Stimulated activated CD8-positive, alpha-beta memory T cell treated with anti-CD3 and anti-CD28 coated beads, Interleukin-4, amount 100 ng/mL, for 1 hour (primary cell): ENCODE data around the gene CHN2.

Experiments used
- DNase-seq, 2 donors: peaks; one replicate each; pipeline ENCODE4 v3.0.0-alpha.2; 2020; ENCODE audit warnings: low read depth in 2 of 2, low spot score in 1 of 2

Gene CHN2

DNA sequence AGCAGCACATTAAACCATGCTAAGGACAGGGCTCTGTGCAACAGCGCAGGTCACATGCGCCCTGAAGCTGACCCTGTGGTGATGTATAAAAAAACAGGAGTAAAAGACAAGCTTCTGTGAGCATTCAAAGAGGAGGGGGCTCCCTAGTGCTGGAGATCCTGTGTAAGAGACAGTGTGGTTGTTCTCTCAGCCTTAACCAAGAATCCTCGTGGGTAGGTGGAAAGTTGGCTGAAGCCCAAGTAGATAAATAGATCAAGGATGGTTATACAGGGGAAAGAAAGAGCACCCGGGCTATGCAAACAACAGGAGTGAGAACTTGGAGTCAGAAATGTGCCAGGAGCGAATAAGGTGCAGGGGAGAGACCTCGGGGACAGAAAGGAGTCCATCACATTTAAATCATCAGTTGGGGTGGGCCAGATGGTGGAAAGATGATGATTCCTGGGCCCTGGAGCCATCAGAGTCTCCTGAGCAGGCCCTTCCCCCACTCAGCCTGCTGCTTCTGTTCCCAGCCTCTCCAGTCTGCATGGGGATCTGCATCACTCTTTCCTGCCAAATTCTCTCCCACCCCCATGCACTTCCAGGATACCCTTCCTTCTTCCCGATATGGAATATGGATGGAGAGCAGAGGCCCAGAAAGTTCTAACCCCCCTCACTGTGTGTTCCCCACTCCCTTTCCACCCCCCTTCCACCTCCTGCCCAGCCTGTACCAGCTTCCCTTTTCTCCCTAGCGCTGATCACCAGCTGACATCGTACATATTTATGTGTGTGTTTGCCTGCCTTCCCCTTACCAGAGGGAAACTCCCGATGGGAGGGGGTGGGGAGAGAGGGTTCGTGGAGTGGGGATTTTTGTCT lies 291.0 kb downstream of the CHN2 start:
- DNase-seq, result no peak

DNA sequence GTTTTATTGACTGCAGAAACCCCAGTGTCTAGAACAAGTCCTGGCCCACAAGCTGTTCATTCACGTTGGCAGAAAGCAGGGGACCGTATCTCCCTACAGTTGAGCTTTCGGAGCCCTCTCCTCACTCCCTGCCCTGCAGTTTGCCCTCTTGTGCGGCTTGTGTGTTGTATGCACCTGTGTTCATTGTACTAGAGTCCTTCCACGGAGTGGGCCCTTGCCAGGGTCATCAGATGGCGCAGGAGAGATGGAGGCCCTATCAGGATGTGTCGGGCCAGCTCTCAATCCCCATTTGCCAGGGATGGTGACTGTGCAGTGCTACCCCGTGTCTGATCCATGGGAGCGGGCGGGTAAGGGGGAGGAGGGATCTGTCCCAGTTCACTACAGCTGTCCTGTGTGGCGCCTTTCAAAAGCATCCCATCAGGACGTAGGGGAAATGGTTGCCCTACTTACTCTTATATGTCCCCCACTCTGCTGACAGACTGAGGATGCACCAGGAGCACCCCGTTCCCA lies 291.7 kb downstream of the CHN2 start:
- DNase-seq, result no peak

DNA sequence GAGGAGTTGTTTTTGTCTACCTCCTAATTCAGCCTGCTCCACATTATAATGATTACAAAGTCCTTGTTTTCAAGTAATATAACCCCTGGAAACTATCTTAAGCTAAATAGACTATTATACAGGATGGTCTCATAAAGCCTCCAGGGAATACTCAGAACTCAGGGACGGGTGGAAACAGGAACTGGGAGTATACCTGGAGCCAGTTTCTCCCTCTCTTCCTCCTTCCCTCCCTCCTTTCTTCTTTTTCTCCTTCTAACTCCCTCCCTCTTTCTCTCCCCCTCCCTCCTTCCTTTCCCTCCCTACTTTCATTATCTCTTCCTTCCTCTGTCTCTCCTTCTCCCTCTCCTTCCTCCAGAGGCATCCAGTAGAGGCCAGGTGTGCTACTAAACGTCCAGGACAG lies 292.8 kb downstream of the CHN2 start:
- no peak for DNase-seq

DNA sequence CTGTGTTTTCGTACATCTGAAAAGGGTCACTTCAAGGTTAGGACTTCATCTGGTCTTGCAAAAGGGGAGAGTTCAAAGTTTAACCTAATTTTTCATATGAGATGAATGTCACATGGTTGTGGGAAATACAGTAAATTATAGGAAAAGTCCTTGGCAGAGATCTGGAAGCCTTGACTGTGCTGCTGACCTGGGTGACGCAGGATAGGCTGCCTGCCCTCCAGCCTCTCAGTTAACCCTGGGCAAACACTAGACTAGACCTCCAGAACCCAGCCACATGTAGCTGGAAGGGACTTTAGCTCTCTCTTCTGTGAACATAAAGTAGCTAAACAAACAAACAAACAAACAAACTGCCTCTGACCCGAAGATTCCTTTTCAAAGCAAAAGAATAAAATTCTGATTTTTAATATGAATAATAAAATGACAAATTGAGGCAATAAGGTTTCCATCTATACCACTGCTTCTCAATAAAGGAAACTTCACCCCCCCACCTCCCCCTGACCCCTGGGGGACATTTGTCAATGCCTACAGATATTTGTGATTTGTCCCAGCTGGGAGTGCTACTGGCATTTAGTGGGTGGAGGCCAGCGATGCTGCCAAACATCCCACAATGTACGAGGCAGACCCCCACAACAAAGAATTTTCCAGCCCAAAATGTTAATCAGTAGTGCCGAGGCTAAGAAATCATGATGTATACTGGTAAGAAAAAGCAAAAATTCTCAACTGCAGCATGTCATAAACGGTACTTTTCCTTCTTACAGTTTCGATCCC lies 293.8 kb downstream of the CHN2 start:
- DNase-seq, result no peak

DNA sequence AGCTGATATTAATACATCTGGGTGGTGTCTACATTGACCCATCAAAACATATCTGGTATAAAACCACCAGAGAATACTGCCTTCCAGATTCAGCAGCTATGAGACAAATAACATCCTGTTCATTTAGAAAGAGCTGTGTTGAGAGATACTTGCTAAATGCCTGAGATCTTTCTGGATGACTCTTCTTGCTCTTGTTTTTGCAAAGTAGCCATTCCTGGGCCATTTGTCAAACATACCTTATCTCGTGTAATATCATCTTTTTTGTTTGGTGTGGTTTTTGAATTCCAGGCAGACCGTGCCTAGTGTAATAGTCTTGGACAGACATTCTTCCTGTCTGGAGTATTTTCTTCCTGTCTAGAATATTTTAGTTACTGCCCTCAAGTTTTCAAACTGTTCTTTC lies 294.4 kb downstream of the CHN2 start:
- no peak for DNase-seq

DNA sequence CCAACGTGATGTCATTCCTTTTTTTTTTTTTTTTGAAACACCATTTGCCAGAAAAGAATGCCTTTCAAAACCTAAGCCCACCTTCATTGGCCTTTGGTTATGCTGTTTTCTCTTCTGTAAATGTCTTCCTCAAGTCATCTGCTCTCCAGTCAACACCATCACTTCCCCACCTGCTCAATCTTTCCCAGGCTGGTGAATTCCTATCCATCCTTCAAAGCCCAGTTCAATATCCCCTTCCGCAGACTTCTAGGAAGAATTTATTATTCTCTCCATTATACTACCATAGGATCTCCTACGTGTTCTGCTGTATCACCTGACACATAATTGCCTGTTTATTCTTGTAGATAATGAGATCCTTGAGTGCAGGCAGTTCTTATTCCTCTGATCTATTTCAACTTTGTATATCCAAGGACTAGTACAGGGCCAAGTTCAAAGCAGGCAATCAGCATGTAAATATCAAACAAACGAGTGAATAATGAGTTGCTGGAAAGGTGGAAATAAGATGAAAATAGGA lies 295.6 kb downstream of the CHN2 start:
- no peak for DNase-seq

DNA sequence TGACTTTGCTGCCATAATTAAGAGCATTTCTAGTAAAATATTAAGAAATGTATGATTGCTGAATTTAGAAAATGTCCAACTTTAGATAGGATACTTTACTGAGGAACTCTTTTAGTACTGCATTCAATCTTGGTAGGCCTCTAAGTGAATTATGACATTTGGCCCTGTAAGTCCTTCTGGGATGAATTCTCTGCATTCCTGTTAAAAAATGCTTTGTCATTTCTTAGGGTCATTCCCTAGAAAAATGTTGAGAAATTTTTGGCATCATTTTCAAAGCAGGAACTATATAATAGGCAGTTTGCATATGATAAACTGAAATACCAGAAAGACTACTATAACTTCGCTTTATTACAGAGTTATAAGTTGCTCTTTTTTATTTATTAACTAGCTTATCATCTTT lies 299.8 kb downstream of the CHN2 start:
- DNase-seq, result no peak

DNA sequence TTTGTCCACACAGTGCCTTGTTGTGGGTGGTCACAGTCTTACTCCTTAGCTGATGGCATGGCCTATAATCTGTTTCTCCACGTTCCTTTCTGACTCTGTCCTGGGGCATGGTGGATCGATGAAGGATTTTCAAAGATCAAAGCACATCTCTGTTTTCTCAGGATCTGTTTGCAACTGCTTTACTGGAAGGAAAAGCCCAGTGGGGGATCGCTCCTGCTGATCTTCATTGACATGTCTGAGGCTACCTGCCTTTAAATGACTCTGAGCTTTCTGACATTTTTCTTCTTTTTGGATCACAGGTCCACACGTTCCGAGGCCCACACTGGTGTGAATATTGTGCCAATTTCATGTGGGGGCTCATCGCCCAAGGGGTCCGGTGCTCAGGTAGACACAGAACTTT lies 301.1 kb downstream of the CHN2 start:
- DNase-seq, result no peak

DNA sequence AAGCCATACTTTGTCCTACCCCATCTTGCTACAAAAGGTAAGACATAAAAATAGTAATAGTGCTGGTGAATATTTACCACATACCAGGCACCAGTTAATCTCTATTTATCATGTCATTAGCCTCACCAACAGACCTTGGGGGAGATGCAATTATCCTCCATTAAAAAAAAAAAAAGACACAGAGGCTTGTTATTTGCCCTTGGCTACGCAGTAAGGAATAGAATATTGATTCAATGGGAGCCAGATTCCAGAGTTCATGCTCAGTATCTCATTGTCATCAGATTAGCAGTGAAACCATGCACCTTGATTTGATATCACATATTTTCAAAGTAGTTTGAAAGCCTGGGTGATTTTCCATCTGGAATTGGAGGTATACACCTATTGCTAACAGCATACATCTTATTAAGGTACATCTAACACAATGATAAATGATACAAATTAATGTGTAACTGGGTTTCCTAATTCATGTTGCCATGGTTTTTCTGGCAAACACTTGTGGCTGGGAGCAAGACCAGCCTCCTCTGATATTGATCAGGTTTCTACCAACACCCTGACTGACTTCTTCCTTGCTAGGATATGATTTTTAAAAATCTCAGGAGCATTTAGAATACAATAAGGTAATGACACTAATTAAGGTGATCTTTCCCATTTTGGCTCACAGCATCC lies 301.9 kb downstream of the CHN2 start:
- DNase-seq, result no peak

DNA sequence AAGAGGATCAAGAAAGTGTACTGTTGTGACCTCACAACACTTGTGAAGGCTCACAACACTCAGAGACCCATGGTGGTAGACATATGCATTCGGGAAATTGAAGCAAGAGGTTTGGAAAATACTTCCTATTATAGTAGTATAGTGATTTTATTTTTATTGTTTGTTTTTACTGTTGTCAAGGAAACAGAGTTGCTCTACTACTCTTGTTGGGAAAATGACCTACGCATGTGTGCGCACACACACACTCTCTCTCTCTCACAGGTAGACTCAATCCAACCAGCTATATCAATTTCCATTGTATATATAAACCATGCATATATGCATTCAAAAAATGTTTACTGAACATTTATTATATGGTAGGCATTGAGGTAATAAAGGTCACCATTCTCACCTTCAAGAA lies 305.4 kb downstream of the CHN2 start:
- no peak for DNase-seq

DNA sequence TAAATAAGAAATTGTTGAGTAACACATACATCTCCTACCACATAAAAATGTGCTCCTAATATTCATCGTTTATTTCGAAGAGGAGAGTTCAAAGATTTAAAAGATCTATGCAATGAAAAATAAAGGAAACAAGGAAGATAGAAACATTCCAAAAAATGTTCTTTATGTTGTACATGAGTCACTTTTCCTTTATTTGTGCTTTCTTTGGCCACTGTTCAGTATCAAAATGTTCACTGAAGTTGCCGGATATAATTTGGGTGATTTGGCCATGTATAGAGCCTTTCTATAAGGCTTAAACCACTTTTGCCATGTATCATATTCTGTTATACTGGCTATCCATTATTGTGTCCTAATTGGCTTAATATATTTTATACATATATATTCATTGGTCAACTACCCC lies 306.1 kb downstream of the CHN2 start:
- no peak for DNase-seq

DNA sequence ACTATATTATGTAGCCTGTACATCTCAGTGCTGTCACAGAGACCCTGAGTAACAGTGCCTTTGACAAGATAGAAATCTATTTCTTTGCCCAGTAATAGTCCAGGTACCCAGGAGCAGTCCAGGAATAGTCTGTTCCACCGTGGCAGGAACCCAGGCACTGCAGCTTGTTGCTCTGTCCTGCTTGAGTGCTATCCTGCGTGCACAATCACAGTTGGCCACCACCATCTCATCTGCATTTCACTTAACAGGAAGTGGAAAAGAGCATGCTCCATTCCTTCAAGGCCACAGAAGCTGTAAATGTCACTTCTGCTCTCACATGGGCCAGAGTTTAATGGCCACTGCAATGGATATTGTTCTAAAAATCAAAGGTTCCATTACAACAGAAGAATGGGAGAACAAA lies 307.6 kb downstream of the CHN2 start:
- DNase-seq, result no peak

DNA sequence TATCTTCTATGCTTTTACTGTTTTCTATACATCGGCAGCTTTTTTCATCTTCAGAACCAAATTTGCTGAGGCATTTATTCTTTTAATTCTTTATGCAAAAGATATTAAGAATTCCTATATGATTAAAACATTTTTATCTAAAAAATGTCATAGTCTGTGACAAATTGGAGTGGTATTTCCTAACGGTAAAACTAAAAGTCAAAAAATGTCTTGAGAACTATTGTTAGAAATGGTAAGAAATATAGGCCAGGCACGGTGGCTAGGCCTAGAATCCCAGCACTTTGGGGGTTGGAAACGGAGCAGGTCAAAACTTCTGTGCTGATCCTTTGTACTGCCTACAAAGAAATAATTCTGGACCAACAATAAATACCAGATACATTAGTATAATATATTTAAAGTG lies 311.4 kb downstream of the CHN2 start:
- no peak for DNase-seq

DNA sequence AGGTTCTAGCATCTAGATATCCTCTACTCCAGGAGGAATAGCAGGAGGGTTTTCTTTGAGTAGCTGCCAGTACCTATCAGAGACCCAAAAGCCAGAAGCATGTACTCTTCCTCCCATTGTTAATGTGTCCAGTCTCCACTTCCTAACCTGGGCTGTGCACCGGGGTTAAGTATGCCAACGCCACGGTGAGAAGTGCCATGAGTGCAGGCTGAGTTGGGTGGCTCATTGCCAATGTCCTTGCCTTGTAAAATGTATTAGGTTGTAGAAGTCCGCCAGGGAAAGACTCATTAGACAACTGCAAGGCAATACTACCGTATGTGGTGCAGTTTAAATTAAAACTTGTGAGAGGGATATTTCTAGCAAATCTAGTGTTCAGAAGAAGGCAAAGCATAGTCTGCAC lies 314.0 kb downstream of the CHN2 start:
- DNase-seq, result no peak

DNA sequence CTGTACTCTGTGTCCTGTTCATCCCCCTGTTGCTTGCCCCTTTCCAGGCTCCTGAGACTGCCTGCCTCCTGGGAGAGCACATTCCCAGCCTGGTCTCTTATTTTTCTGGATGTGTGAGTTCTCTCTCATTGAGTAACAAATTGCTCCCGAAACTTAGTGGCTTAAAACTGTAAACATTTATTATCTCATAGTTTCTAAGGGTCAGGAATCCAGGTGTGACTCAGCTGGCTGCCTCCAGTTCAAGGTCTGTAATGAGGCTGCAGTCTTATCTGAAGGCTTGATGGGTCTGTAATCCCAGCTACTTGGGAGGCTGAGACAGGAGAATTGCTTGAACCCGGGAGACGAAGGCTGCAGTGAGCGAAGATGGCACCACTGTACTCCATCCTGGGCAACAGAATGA lies 315.5 kb downstream of the CHN2 start:
- no peak for DNase-seq

DNA sequence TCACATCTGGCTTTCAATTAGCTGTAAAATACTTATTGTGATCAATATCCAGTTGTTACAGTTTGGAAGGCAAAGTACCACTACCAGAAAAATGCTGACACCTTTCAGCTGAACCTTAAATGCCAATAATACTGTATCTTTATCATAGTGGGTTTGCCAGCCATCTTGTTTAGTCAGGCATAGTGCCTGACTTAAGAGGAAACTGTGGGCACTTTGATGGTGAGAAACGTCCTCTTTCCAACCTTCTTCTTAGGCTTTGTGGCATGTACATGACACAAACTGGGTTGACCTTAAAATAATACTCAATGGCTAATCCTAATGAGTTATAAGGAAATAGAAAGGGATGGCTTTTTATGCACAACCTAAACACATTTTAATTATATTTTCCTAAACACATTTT lies 316.8 kb downstream of the CHN2 start:
- DNase-seq, result no peak

DNA sequence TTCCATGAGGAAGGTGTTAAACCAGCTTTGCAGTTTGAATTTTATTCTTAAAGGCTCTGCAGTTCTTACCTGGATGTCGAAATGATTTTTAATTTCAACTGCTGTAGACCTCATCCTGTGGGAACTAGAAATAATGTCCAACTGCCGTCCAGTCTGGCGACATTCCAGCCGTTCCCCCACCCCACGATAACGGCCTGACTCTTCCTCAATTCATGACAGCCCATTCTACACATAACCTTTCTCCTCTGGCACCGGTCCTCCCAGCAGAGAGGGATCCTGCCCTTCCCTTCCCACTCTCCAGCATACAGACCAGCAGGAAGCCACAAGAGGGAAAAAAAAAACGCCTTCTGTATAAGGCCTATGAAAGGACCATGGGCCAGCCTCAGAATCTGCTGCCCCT lies 317.3 kb downstream of the CHN2 start:
- no peak for DNase-seq

DNA sequence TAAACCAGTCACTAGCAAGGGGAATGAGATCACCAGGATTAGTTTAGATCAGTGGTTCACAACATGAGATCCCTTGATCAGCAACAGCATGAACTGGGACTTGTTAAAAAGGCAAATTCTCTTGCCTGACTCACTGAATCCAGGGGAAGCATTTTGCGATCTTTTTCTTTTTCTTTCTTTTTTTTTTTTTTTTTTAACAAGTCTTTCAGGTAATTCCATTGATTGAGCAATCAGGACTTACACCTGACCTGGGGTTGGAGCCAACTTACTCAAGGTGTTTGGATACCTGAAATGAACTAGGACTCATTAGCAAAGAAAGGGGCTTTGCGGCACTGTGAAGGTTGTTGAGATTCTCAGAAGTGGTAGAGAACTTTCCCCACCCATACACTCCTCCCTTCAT lies 321.9 kb downstream of the CHN2 start:
- DNase-seq, result no peak

DNA sequence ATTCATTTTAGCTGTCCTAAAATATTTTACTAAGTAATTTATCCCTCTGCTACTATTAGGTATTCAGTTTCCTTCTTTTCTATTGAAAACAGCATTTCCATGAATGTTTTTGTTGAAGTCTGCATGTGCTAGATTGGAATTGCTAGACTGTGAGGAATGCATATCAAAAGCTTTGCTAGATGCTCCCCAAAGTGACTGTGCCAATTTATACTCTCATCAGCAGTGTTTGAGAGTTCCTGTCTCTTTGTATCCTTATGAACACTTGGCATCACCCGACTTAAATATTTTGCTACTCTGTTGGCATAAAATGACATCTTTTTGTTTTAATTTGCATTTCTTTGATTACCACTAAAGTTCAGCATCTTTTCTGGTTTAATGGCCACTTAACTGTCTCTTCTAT lies 324.0 kb downstream of the CHN2 start:
- DNase-seq, result no peak

DNA sequence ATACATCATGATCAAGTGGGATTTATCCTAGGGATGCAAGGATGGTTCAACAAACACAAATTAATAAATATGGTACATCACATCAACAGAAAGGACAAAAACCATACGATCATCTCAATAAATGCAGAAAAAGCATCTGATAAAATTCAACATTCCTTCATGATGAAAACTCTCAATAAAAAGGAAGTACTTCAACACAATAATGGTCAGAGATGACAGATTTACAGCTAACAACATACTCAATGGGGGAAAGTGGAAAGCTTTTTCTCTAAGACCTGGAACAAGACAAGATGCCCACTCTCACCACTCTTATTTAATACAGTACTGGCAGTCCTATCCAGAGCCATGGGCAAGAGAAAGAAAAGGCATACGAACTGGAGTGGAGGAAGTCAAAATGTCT lies 329.2 kb downstream of the CHN2 start:
- no peak for DNase-seq

DNA sequence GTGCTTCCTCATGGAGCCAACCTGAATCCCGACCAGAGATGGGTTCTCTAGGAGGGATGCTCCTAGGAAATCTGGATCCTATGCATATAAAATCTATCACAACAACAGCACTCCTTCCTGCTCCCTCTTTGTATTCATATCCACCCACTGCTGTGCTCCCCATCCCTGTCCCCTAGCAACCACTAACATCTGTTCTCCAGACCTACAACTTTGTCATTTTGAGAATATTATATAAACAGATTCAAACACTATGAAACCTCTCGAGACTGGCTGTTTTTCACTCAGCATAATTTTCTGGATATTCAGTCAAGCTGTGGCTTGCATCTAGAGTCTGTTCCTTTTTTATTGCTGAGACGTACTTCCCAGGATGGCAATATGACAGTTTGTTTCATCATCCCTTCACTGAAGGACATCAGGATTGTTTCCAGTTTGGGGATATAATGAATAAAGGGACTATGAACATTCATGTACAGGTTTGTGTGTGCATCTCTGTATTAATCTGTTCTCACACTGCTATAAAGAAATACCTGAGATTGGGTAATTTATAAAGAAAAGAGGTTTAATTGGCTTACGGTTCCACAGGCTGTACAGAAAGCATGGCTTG lies 333.0 kb downstream of the CHN2 start:
- no peak for DNase-seq
